ENCODE results near the gene ZBTB39.
"Not testable (repeated sequence)": the region's sequence is repeated elsewhere in the genome, so short reads cannot be mapped to it uniquely, and the experiment has no call there.

The ZBTB39 gene

GRCh38 chr12:57029457-57029856 is 23.1 kb upstream of the ZBTB39 start:
- no peak for DNase-seq

- peak; percentile 80 for DNase-seq
Observed at GRCh38 chr12:57027805-57028153, 21.4 kb upstream of the ZBTB39 start.

- DNase-seq = peak; percentile 60
Observed at GRCh38 chr12:57027011-57027804, 20.9 kb upstream of the ZBTB39 start.

GRCh38 chr12:57025196-57025595 is 18.9 kb upstream of the ZBTB39 start:
- DNase-seq = no peak

- DNase-seq = not testable (repeated sequence)
Observed at GRCh38 chr12:57022324-57022723, 16.0 kb upstream of the ZBTB39 start.

- DNase-seq = no peak
Observed at GRCh38 chr12:57019983-57020719, 13.8 kb upstream of the ZBTB39 start.

GRCh38 chr12:57018906-57019305 is 12.6 kb upstream of the ZBTB39 start:
- DNase-seq = no peak

- DNase-seq = not testable (repeated sequence)
Observed at GRCh38 chr12:57018353-57018752, 12.0 kb upstream of the ZBTB39 start.

- no peak for DNase-seq
Observed at GRCh38 chr12:57016348-57016747, 10.0 kb upstream of the ZBTB39 start, which contains the start of gene TAC3. Gene TAC3, minus strand, starts transcription at chr12:57016529. Its CDS starts 732 bp downstream, at chr12:57015797.

GRCh38 chr12:57012600-57013465 is 6.5 kb upstream of the ZBTB39 start:
- DNase-seq = no peak

GRCh38 chr12:57011438-57012424 is 5.4 kb upstream of the ZBTB39 start:
- DNase-seq = no peak

GRCh38 chr12:57010627-57011247 is 4.4 kb upstream of the ZBTB39 start:
- no peak for DNase-seq

GRCh38 chr12:57009949-57010626 is 3.7 kb upstream of the ZBTB39 start:
- DNase-seq = no peak

- peak; percentile 87 for DNase-seq
Observed at GRCh38 chr12:57008178-57008577, 1.8 kb upstream of the ZBTB39 start.

GRCh38 chr12:57006809-57007475 is 596 bp upstream of the ZBTB39 start:
- DNase-seq = no peak

- no peak for DNase-seq
Observed at GRCh38 chr12:57004651-57005050, 1.7 kb downstream of the ZBTB39 start.

GRCh38 chr12:57003395-57003794 is 3.0 kb downstream of the ZBTB39 start:
- no peak for DNase-seq

- peak; percentile 78 for DNase-seq
Observed at GRCh38 chr12:57001448-57001906, 4.9 kb downstream of the ZBTB39 start.

- no peak for DNase-seq
Observed at GRCh38 chr12:57000393-57000792, 6.0 kb downstream of the ZBTB39 start.

- DNase-seq = no peak
Observed at GRCh38 chr12:56999456-56999855, 6.9 kb downstream of the ZBTB39 start.

Measured in hematopoietic multipotent progenitor cell treated with erythropoietin and hydrocortisone succinate and interleukin-3 and kit ligand, for 8 days (in vitro differentiated cells).